Measurements from ENCODE around the gene SLC38A4. TPM values are rescaled to one million over a fixed set of nuclear protein-coding genes. Genes with fewer than 3 reads are reported as not detected.

Gene SLC38A4
- not detected for polyA plus RNA-seq (2012; ENCODE audit: insufficient read length, low read depth)

DNA sequence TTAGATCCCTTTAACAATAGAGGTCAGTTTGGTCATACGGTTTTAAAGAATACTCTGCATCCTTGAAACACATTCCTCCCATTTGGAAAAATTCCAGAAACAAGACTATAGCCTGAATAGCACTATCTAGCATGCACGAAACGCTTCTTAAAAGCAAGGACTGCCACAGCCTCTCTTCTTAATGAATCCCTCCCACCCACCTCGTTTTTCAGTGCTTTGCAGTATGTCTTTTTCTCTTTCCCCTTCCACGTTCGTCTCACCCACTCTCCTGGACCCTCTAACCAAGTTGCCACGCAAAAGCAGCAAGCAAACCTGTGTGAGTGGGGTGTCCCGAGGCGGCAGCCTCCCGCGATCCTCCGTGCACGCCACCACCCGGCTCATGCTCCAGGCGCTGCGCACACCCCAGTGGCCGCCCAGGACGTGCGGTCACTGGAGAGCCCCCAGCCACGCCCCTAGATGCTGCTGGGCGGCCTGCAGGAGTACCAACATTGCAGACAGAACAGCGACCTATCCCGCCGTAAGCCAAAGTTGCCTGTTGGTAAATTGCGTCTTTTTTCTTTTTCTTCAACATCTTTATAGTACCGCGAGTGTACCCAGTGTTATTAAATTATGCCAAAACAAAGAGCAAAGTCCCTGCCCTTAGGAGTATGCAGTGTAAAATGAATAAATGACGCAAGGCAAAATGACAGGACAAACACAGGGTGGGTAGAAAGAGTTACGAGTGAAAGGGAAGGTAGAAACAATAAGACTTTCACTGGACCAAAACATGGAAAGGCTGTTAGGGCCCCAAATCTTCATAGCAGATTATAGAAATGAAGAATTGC lies at the start of gene SLC38A4:
TSS of gene SLC38A4 (minus strand) at position 407 of the 824 bp plus-strand sequence. CDS start 32,926 bp downstream, outside the sequence.
- TF ChIP-seq POLR2AphosphoS5 (IDR thresholded peaks at IDR 0.05; ENCODE audit: low read depth, low read length) (no peak), TAF1 (IDR thresholded peaks at IDR 0.05; ENCODE audit: borderline replicate concordance, insufficient read depth, low read length) (no peak), SIN3A (IDR thresholded peaks at IDR 0.05; ENCODE audit: borderline replicate concordance, insufficient read depth, low read length) (no peak), FOXP2 (optimal IDR thresholded peaks at IDR 0.05; ENCODE audit: borderline replicate concordance, extremely low read depth, extremely low read length, insufficient read depth) (no peak), REST (IDR thresholded peaks at IDR 0.05; ENCODE audit: insufficient read depth in 1 of 2, low read depth in 2 of 2, low read length in 2 of 2) (no peak)

GRCh38 chr12:46875095-46875494 lies 49.3 kb upstream of the SLC38A4 start:
- TF ChIP-seq FOXP2 (optimal IDR thresholded peaks at IDR 0.05; ENCODE audit: borderline replicate concordance, extremely low read depth, extremely low read length, insufficient read depth), result no peak
- no peak for TF ChIP-seq REST (IDR thresholded peaks at IDR 0.05; ENCODE audit: insufficient read depth in 1 of 2, low read depth in 2 of 2, low read length in 2 of 2)
- no peak for TF ChIP-seq TAF1 (IDR thresholded peaks at IDR 0.05; ENCODE audit: borderline replicate concordance, insufficient read depth, low read length)
- TF ChIP-seq SIN3A (IDR thresholded peaks at IDR 0.05; ENCODE audit: borderline replicate concordance, insufficient read depth, low read length), result no peak
- no peak for TF ChIP-seq POLR2AphosphoS5 (IDR thresholded peaks at IDR 0.05; ENCODE audit: low read depth, low read length)

GRCh38 chr12:46874642-46875041 lies 48.8 kb upstream of the SLC38A4 start:
- TF ChIP-seq FOXP2 (optimal IDR thresholded peaks at IDR 0.05; ENCODE audit: borderline replicate concordance, extremely low read depth, extremely low read length, insufficient read depth) (no peak), TAF1 (IDR thresholded peaks at IDR 0.05; ENCODE audit: borderline replicate concordance, insufficient read depth, low read length) (no peak), REST (IDR thresholded peaks at IDR 0.05; ENCODE audit: insufficient read depth in 1 of 2, low read depth in 2 of 2, low read length in 2 of 2) (no peak), POLR2AphosphoS5 (IDR thresholded peaks at IDR 0.05; ENCODE audit: low read depth, low read length) (no peak), SIN3A (IDR thresholded peaks at IDR 0.05; ENCODE audit: borderline replicate concordance, insufficient read depth, low read length) (no peak)

GRCh38 chr12:46872135-46872534 lies 46.3 kb upstream of the SLC38A4 start:
- TF ChIP-seq SIN3A (IDR thresholded peaks at IDR 0.05; ENCODE audit: borderline replicate concordance, insufficient read depth, low read length) (no peak), REST (IDR thresholded peaks at IDR 0.05; ENCODE audit: insufficient read depth in 1 of 2, low read depth in 2 of 2, low read length in 2 of 2) (no peak), FOXP2 (optimal IDR thresholded peaks at IDR 0.05; ENCODE audit: borderline replicate concordance, extremely low read depth, extremely low read length, insufficient read depth) (no peak), TAF1 (IDR thresholded peaks at IDR 0.05; ENCODE audit: borderline replicate concordance, insufficient read depth, low read length) (no peak), POLR2AphosphoS5 (IDR thresholded peaks at IDR 0.05; ENCODE audit: low read depth, low read length) (no peak)

Data from PFSK-1 (cell line).